ENCODE data around the gene OR2A12.
"Not testable (repeated sequence)": the region's sequence is repeated elsewhere in the genome, so short reads cannot be mapped to it uniquely, and the experiment has no call there.

Gene OR2A12

GRCh38 chr7:144085978-144086377, at the start of gene OR2A12:
OR2A12 (plus strand) TSS chr7:144086278; CDS start chr7:144095108, 8,830 bp downstream.
- DNase-seq (ENCODE audit: low read depth): no peak

- no peak for DNase-seq (ENCODE audit: low read depth)
These were observed 49.7 kb upstream of the OR2A12 start for GRCh38 chr7:144036302-144036885.

GRCh38 chr7:144037414-144038035, 48.6 kb upstream of the OR2A12 start:
- DNase-seq (ENCODE audit: low read depth): no peak

- no peak for DNase-seq (ENCODE audit: low read depth)
These were observed 47.2 kb upstream of the OR2A12 start for GRCh38 chr7:144038887-144039286.

- DNase-seq (ENCODE audit: low read depth): no peak
These were observed 37.4 kb upstream of the OR2A12 start, which contains the start of gene OR2A5 for GRCh38 chr7:144048648-144049047. OR2A5 (plus strand) TSS chr7:144048948; CDS start chr7:144050402, 1,454 bp downstream.

- DNase-seq (ENCODE audit: low read depth): no peak
These were observed 36.6 kb upstream of the OR2A12 start for GRCh38 chr7:144049491-144049890.

- DNase-seq (ENCODE audit: low read depth): no peak
These were observed 36.0 kb upstream of the OR2A12 start for GRCh38 chr7:144050093-144050492.

- not testable (repeated sequence) for DNase-seq (ENCODE audit: low read depth)
These were observed 35.2 kb upstream of the OR2A12 start for GRCh38 chr7:144050884-144051283.

- DNase-seq (ENCODE audit: low read depth): no peak
These were observed 28.1 kb upstream of the OR2A12 start for GRCh38 chr7:144057954-144058353.

GRCh38 chr7:144063710-144064109, 22.4 kb upstream of the OR2A12 start:
- DNase-seq (ENCODE audit: low read depth): no peak

- DNase-seq (ENCODE audit: low read depth): no peak
These were observed 16.6 kb upstream of the OR2A12 start, which contains the start of gene OR2A25 for GRCh38 chr7:144069511-144069910. OR2A25 (plus strand) TSS chr7:144069811; CDS start chr7:144074220, 4,409 bp downstream.

- no peak for DNase-seq (ENCODE audit: low read depth)
These were observed 16.1 kb upstream of the OR2A12 start for GRCh38 chr7:144069953-144070352.

GRCh38 chr7:144074374-144074773, 11.7 kb upstream of the OR2A12 start:
- DNase-seq (ENCODE audit: low read depth): no peak

- no peak for DNase-seq (ENCODE audit: low read depth)
These were observed 652 bp downstream of the OR2A12 start for GRCh38 chr7:144086730-144087129.

- DNase-seq (ENCODE audit: low read depth): no peak
These were observed 1.2 kb downstream of the OR2A12 start for GRCh38 chr7:144087230-144087629.

- DNase-seq (ENCODE audit: low read depth): no peak
These were observed 4.6 kb downstream of the OR2A12 start for GRCh38 chr7:144090667-144091066.

- no peak for DNase-seq (ENCODE audit: low read depth)
These were observed 12.7 kb downstream of the OR2A12 start for GRCh38 chr7:144098776-144099175.

GRCh38 chr7:144100607-144101006, 14.5 kb downstream of the OR2A12 start:
- DNase-seq (ENCODE audit: low read depth): no peak

GRCh38 chr7:144102041-144102440, 16.0 kb downstream of the OR2A12 start:
- no peak for DNase-seq (ENCODE audit: low read depth)

GRCh38 chr7:144105211-144105610, 19.1 kb downstream of the OR2A12 start:
- DNase-seq (ENCODE audit: low read depth): no peak

GRCh38 chr7:144109283-144109682, 23.2 kb downstream of the OR2A12 start, which contains the start of gene OR2A2:
OR2A2 (plus strand) TSS chr7:144109583; CDS start chr7:144109583, 0 bp downstream.
- DNase-seq (ENCODE audit: low read depth): no peak

- DNase-seq (ENCODE audit: low read depth): no peak
These were observed 24.2 kb downstream of the OR2A12 start for GRCh38 chr7:144110272-144110671.

GRCh38 chr7:144113651-144114050, 27.6 kb downstream of the OR2A12 start:
- no peak for DNase-seq (ENCODE audit: low read depth)

GRCh38 chr7:144118341-144118740, 32.3 kb downstream of the OR2A12 start:
- no peak for DNase-seq (ENCODE audit: low read depth)
